ENCODE results near the gene HOXA6.
A peak's percentile ranks its signal among the peaks of the same experiment; 100 is the strongest.

HOXA6 gene

GRCh38 chr7:27147199-27148030, at the start of gene HOXA6:
HOXA6 (minus strand) TSS chr7:27147774; CDS start chr7:27147749, 25 bp downstream.
- DNase-seq = peak in 1 of 2 experiments; percentile 13

GRCh38 chr7:27196287-27196767, 48.8 kb upstream of the HOXA6 start:
- DNase-seq = peak; percentile 91

GRCh38 chr7:27194686-27195379, 47.3 kb upstream of the HOXA6 start:
- DNase-seq = no peak

GRCh38 chr7:27194002-27194352, 46.4 kb upstream of the HOXA6 start:
- DNase-seq = no peak

- no peak for DNase-seq
These were observed 45.9 kb upstream of the HOXA6 start for GRCh38 chr7:27193335-27194001.

- DNase-seq = no peak
These were observed 45.2 kb upstream of the HOXA6 start for GRCh38 chr7:27192546-27193334.

- DNase-seq = no peak
These were observed 44.4 kb upstream of the HOXA6 start for GRCh38 chr7:27191833-27192545.

- no peak for DNase-seq
These were observed 43.7 kb upstream of the HOXA6 start for GRCh38 chr7:27191161-27191731.

- DNase-seq = no peak
These were observed 42.6 kb upstream of the HOXA6 start for GRCh38 chr7:27189997-27190748.

GRCh38 chr7:27189295-27189996, 41.9 kb upstream of the HOXA6 start:
- no peak for DNase-seq

- DNase-seq = peak in 1 of 2 experiments; percentile 42
These were observed 41.1 kb upstream of the HOXA6 start for GRCh38 chr7:27188386-27189294.

- no peak for DNase-seq
These were observed 40.2 kb upstream of the HOXA6 start for GRCh38 chr7:27187475-27188385.

- DNase-seq = no peak
These were observed 39.3 kb upstream of the HOXA6 start for GRCh38 chr7:27186668-27187474.

GRCh38 chr7:27185854-27186667, 38.5 kb upstream of the HOXA6 start:
- DNase-seq = peak in 1 of 2 experiments; percentile 12

GRCh38 chr7:27185013-27185853, 37.7 kb upstream of the HOXA6 start, which contains the start of gene HOXA11:
HOXA11 (minus strand) TSS chr7:27185232; CDS start chr7:27185144, 88 bp downstream.
- peak in 1 of 2 experiments; percentile 10 for DNase-seq

All from activated CD4-positive, alpha-beta T cell treated with anti-CD3 and anti-CD28 coated beads, Interleukin-2, amount 50 U/mL, for 48 hours (primary cell).